H1 (cell line): ENCODE measurements around the gene FSTL4. TPM values are rescaled to one million over a fixed set of nuclear protein-coding genes. Genes with fewer than 3 reads are reported as not detected.

Experiments
- CTCF ChIA-PET: fragments of 300-600 bp; sonication (Branson Sonifier 250); formaldehyde crosslinking; loops from one replicate; lab custom pipeline; 2021; ENCODE audit not compliant: partially characterized antibody; lab: Charles Lee
- POLR2A ChIA-PET: fragments of 300-600 bp; sonication (Branson Sonifier 250); formaldehyde crosslinking; loops from one replicate; lab custom pipeline; 2021; ENCODE audit warnings: inconsistent platforms; ENCODE audit not compliant: partially characterized antibody; lab: Charles Lee
- DNase-seq, 2 experiments: peaks; one replicate each; pipeline versions ENCODE4 v3.0.0 to v3.0.0-alpha.2; 2010 to 2022; ENCODE audit warnings: low spot score in 2 of 2, low read depth in 1 of 2, mixed read lengths in 1 of 2
- FAIRE-seq: peaks from 2 replicates; lab custom pipeline; 2011; peaks lifted over from hg19 to GRCh38; lab: Jason Lieb, UNC
- H2AFZ ChIP-seq: 2 replicates; pipeline ENCODE4 v1.8.1; 2012; ENCODE audit warnings: low read length, inconsistent platforms
- H2AK5ac ChIP-seq: 2 replicates; pipeline ENCODE4 v1.6.1; 2013; ENCODE audit warnings: low read depth, low read length
- H2BK120ac ChIP-seq: replicated peaks from 2 replicates; pipeline ENCODE3; 2013; ENCODE audit warnings: low read depth, low read length, inconsistent platforms
- H2BK12ac ChIP-seq: 2 replicates; pipeline ENCODE4 v1.6.1; 2013; ENCODE audit warnings: low read depth, low read length
- H2BK15ac ChIP-seq: 2 replicates; pipeline ENCODE4 v1.6.1; 2013; ENCODE audit warnings: low read length
- H2BK20ac ChIP-seq: 2 replicates; pipeline ENCODE4 v1.6.1; 2013; ENCODE audit warnings: low read length
- H2BK5ac ChIP-seq: 2 replicates; pipeline ENCODE4 v1.6.1; 2013; ENCODE audit warnings: low read depth, low read length
- H3K14ac ChIP-seq: 2 replicates; pipeline ENCODE4 v1.6.1; 2013; ENCODE audit warnings: inconsistent platforms; ENCODE audit not compliant: insufficient read length
- H3K18ac ChIP-seq: 2 replicates; pipeline ENCODE4 v1.6.1; 2013; ENCODE audit warnings: low read length; ENCODE audit errors: extremely low read depth
- H3K23ac ChIP-seq: 2 replicates; pipeline ENCODE4 v1.6.1; 2013; ENCODE audit warnings: inconsistent platforms; ENCODE audit not compliant: insufficient read length
- H3K23me2 ChIP-seq: 2 replicates; pipeline ENCODE4 v1.6.1; 2013; ENCODE audit warnings: low read depth, low read length
- H3K27ac ChIP-seq: 2 replicates; pipeline ENCODE4 v1.6.1; 2011; ENCODE audit warnings: low read depth, low read length, inconsistent platforms
- H3K27me3 ChIP-seq, 4 experiments: replicated peaks in 1 of 4; 1 replicate in 1 of 4; 2 replicates in 3 of 4; pipeline versions ENCODE4 v1.6.1 to v1.8.1; 2011 to 2013; ENCODE audit warnings: low read length in 3 of 4, mild to moderate bottlenecking in 3 of 4, inconsistent platforms in 2 of 4, mixed read lengths in 2 of 4, moderate library complexity in 1 of 4; ENCODE audit not compliant: control insufficient read depth in 3 of 4, insufficient read depth in 3 of 4; ENCODE audit errors: extremely low read depth in 1 of 4
- H3K36me3 ChIP-seq, 4 experiments: 2 replicates each; pipeline versions ENCODE4 v1.6.1 to v1.8.1; 2011 to 2013; ENCODE audit warnings: mild to moderate bottlenecking in 4 of 4, low read length in 3 of 4, moderate library complexity in 2 of 4, control low read depth in 1 of 4, inconsistent platforms in 1 of 4; ENCODE audit not compliant: insufficient read depth in 4 of 4, control insufficient read depth in 2 of 4
- H3K4ac ChIP-seq: replicated peaks from 2 replicates; pipeline ENCODE3; 2013; ENCODE audit warnings: low read length, low read depth, mixed read lengths, inconsistent platforms; ENCODE audit not compliant: insufficient read length
- H3K4me1 ChIP-seq, 4 experiments: replicated peaks in 1 of 4; 1 replicate in 1 of 4; 2 replicates in 3 of 4; pipeline versions ENCODE4 v1.6.1 to v1.8.1; 2011 to 2013; ENCODE audit warnings: low read length in 3 of 4, inconsistent platforms in 2 of 4, mixed read lengths in 1 of 4; ENCODE audit not compliant: insufficient read depth in 4 of 4, control insufficient read depth in 3 of 4
- H3K4me2 ChIP-seq, 2 experiments: 2 replicates each; pipeline versions ENCODE4 v1.6.1 to v1.8.1; 2011 to 2013; ENCODE audit warnings: low read depth in 2 of 2, low read length in 2 of 2, control low read depth in 1 of 2, inconsistent platforms in 1 of 2, mild to moderate bottlenecking in 1 of 2; ENCODE audit not compliant: insufficient read depth in 1 of 2
- H3K4me3 ChIP-seq, 4 experiments: fragments of 200-600, 300-600 bp in 1 of 4; sonication (generic), shearing (Covaris generic), sonication (Bioruptor Twin) in 1 of 4; 2 replicates each; pipeline versions ENCODE4 v1.5.1 to v1.8.1; 2011 to 2016; ENCODE audit warnings: low read length in 4 of 4, low read depth in 3 of 4, control low read depth in 2 of 4, inconsistent platforms in 2 of 4, mild to moderate bottlenecking in 2 of 4, mixed read lengths in 1 of 4, moderate library complexity in 1 of 4; ENCODE audit not compliant: insufficient read depth in 2 of 4; ENCODE audit errors: extremely low read depth in 1 of 4
- H3K56ac ChIP-seq: replicated peaks from 2 replicates; pipeline ENCODE3; 2013; ENCODE audit warnings: low read depth, mild to moderate bottlenecking, mixed read lengths, low read length, inconsistent platforms; ENCODE audit not compliant: insufficient read length
- H3K79me1 ChIP-seq: 2 replicates; pipeline ENCODE4 v1.6.1; 2013; ENCODE audit warnings: low read depth, low read length, control low read depth
- H3K79me2 ChIP-seq, 2 experiments: 2 replicates each; pipeline versions ENCODE4 v1.6.1 to v1.8.1; 2012 to 2013; ENCODE audit warnings: low read length in 2 of 2, mild to moderate bottlenecking in 2 of 2, inconsistent platforms in 1 of 2; ENCODE audit not compliant: insufficient read depth in 2 of 2, control insufficient read depth in 1 of 2
- H3K9ac ChIP-seq, 4 experiments: replicated peaks in 1 of 4; 1 replicate in 1 of 4; 2 replicates in 3 of 4; pipeline versions ENCODE4 v1.6.1 to v1.8.1; 2011 to 2013; ENCODE audit warnings: low read depth in 3 of 4, low read length in 3 of 4, control low read depth in 2 of 4, mild to moderate bottlenecking in 2 of 4, moderate library complexity in 2 of 4, inconsistent platforms in 1 of 4; ENCODE audit errors: extremely low read depth in 1 of 4
- H3K9me3 ChIP-seq, 2 experiments: 2 replicates each; pipeline versions ENCODE4 v1.6.1 to v1.8.1; 2012 to 2013; ENCODE audit warnings: mild to moderate bottlenecking in 2 of 2, moderate library complexity in 2 of 2, control low read depth in 1 of 2, inconsistent platforms in 1 of 2, low read depth in 1 of 2, low read length in 1 of 2, mixed read lengths in 1 of 2; ENCODE audit not compliant: insufficient read depth in 2 of 2
- H4K20me1 ChIP-seq, 2 experiments: replicated peaks in 1 of 2; 2 replicates each; pipeline versions ENCODE3 to v1.8.1; 2011 to 2013; ENCODE audit warnings: inconsistent platforms in 2 of 2, low read length in 2 of 2, mild to moderate bottlenecking in 1 of 2; ENCODE audit not compliant: insufficient read depth in 2 of 2, control insufficient read depth in 1 of 2
- H4K5ac ChIP-seq: 2 replicates; pipeline ENCODE4 v1.6.1; 2013; ENCODE audit warnings: low read length, low read depth, mixed read lengths, inconsistent platforms; ENCODE audit not compliant: insufficient read length
- H4K8ac ChIP-seq: 2 replicates; pipeline ENCODE4 v1.8.0; 2013; ENCODE audit warnings: mild to moderate bottlenecking, moderate library complexity, low read length, inconsistent platforms; ENCODE audit not compliant: insufficient read depth; ENCODE audit errors: extremely low read depth
- H4K91ac ChIP-seq: replicated peaks from 2 replicates; pipeline ENCODE3; 2013; ENCODE audit warnings: low read length, mixed read lengths, inconsistent platforms; ENCODE audit not compliant: insufficient read length
- GABPA ChIP-seq: IDR thresholded peaks from 2 replicates; pipeline ENCODE4 v1.6.1; 2011; ENCODE audit warnings: mild to moderate bottlenecking, low read length, moderate library complexity, borderline replicate concordance; ENCODE audit not compliant: insufficient read depth
- HDAC2 ChIP-seq, 2 experiments: fragments of 300-600 bp in 1 of 2; sonication (generic) in 1 of 2; IDR thresholded peaks; 2 replicates each; pipeline ENCODE4 v1.6.1; 2011 to 2012; ENCODE audit warnings: low read depth in 2 of 2, low read length in 2 of 2, mild to moderate bottlenecking in 2 of 2, moderate library complexity in 2 of 2, borderline replicate concordance in 1 of 2, inconsistent platforms in 1 of 2
- NANOG ChIP-seq: IDR thresholded peaks from 2 replicates; pipeline ENCODE4 v1.6.1; 2011; ENCODE audit warnings: low read length, low read depth, mild to moderate bottlenecking, inconsistent platforms; ENCODE audit not compliant: insufficient read depth, poor library complexity, severe bottlenecking
- NRF1 ChIP-seq: IDR thresholded peaks from 2 replicates; pipeline ENCODE4 v1.6.1; 2011; ENCODE audit warnings: mild to moderate bottlenecking, low read depth, low read length, improper control_type of control experiment
- POLR2AphosphoS5 ChIP-seq: IDR thresholded peaks from 2 replicates; pipeline ENCODE4 v1.6.1; 2011; ENCODE audit warnings: low read depth, low read length
- RAD21 ChIP-seq, 2 experiments: IDR thresholded peaks in 1 of 2; conservative IDR thresholded peaks in 1 of 2; 2 replicates each; pipeline ENCODE4 v1.6.1; 2011; ENCODE audit warnings: low read depth in 2 of 2, low read length in 2 of 2, improper control_type of control experiment in 1 of 2, inconsistent platforms in 1 of 2, mild to moderate bottlenecking in 1 of 2, moderate library complexity in 1 of 2
- RNF2 ChIP-seq: fragments of 200-900, 300-1000 bp; sonication (generic); IDR thresholded peaks from 2 replicates; pipeline ENCODE4 v1.7.1; 2016; ENCODE audit warnings: borderline replicate concordance, low read depth, mild to moderate bottlenecking, antibody characterized with exemption, low read length; ENCODE audit not compliant: poor library complexity, severe bottlenecking; ENCODE audit errors: missing control alignments
- WGBS, 2 experiments: shearing (Covaris generic) in 1 of 2; methylation state at CpG; one replicate each; pipeline versions ENCODE4 v1.1.6 to v1.1.7; 2013 to 2015; ENCODE audit warnings: low lambda C conversion rate in 2 of 2, mixed read lengths in 2 of 2, inconsistent platforms in 1 of 2, low coverage in 1 of 2, missing lambda C conversion rate in 1 of 2; ENCODE audit not compliant: insufficient replicate concordance in 2 of 2, insufficient coverage in 1 of 2, insufficient read length in 1 of 2; ENCODE audit errors: extremely low coverage in 1 of 2, missing lambda C conversion rate in 1 of 2; 5-methylcytosine and 5-hydroxymethylcytosine counted together
- polyA plus RNA-seq, 7 experiments: library from polyadenylated mRNA; depleted of rRNA in 3 of 7; stranded (reverse) in 5 of 7; unstranded in 2 of 7; fragments of >200 nt in 5 of 7; fragments of 200-250 nt in 2 of 7; gene quantifications; 1 replicate in 5 of 7; 2 replicates in 1 of 7; 4 replicates in 1 of 7; pipeline versions ENCODE4 v1.2.1 to v1.2.3, GENCODE V29; 2011 to 2013; ENCODE audit warnings: missing spikeins in 2 of 7, mixed read lengths in 2 of 7
- total RNA-seq: library from RNA; stranded (reverse); fragmentation: NEBNext Ultra II Directional; extraction: Animal tissue kit (Norgen Biotek cat#: 25700); gene quantifications from 2 replicates; pipeline ENCODE4 v1.2.1, GENCODE V29; 2021
- TF ChIP-seq, protein P1 (sequence below), 3 experiments: IDR thresholded peaks; 1 replicate in 2 of 3; 2 replicates in 1 of 3; pipeline versions ENCODE4 v1.5.1 to v1.6.1; 2011; ENCODE audit warnings: low read length in 3 of 3, mild to moderate bottlenecking in 3 of 3, inconsistent platforms in 2 of 3, low read depth in 1 of 3, moderate library complexity in 1 of 3; ENCODE audit not compliant: insufficient read depth in 1 of 3; ENCODE audit errors: control extremely low read depth in 1 of 3
- TF ChIP-seq, protein P2 (sequence below): IDR thresholded peaks from 2 replicates; pipeline ENCODE4 v1.6.1; 2011; ENCODE audit warnings: low read depth, mild to moderate bottlenecking, low read length; ENCODE audit not compliant: insufficient read depth

Gene FSTL4
- total and polyA plus RNA-seq, 2 of the 8 experiments (the other 6 are each of a cell fraction or from before 2014, with no cell fraction given): 3.1 to 4.1 TPM

DNA sequence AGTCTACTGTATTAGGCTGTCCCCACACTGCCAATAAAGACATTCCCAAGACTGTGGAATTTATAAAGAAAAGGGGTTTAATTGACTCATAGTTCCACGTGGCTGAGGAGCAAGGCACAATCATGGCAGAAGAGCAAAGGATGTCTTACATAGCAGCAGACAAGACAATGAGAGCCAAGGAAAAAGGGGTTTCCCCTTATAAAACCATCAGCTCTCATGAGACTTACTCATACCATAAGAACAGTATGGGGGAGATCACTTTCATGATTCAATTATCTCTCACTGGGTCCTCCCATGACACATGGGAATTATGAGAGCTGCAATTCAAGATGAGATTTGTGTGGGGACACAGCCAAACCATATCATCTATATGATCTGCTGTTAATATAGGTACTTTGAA lies 14.8 kb upstream of the FSTL4 start:
- H3K4me2 ChIP-seq: no peak overlapping the region
- no peak overlapping the region for H2BK5ac ChIP-seq
- ChIA-PET CTCF (interaction anchor here (0.6 kb wide), 2 partner anchors 229 to 283 kb away, joined by 3 read pairs; no protein-coding TSS in a partner anchor), POLR2A (no interaction called here)
- H3K27me3 ChIP-seq: no peaks in the 10 kb centered on the region
- H3K14ac ChIP-seq: no peak overlapping the region
- no peak overlapping the region for H3K18ac ChIP-seq
- no peaks in the 10 kb centered on the region for H3K36me3 ChIP-seq
- no peak overlapping the region for H4K8ac ChIP-seq
- H3K9me3 ChIP-seq: no peaks in the 10 kb centered on the region
- no peak for FAIRE-seq
- no peak overlapping the region for H2BK20ac ChIP-seq
- WGBS, 2 experiments: 73% methylated on average over 1 of the region's 1 CpG; no CpG with 5 or more reads in 1 of the 2 experiments
- no peaks in the 10 kb centered on the region for H4K20me1 ChIP-seq
- H3K4ac ChIP-seq: no peak overlapping the region
- no peak for DNase-seq
- no peak overlapping the region for H3K4me3 ChIP-seq
- H3K79me2 ChIP-seq: no peaks in the 10 kb centered on the region
- TF ChIP-seq, protein P1, sequence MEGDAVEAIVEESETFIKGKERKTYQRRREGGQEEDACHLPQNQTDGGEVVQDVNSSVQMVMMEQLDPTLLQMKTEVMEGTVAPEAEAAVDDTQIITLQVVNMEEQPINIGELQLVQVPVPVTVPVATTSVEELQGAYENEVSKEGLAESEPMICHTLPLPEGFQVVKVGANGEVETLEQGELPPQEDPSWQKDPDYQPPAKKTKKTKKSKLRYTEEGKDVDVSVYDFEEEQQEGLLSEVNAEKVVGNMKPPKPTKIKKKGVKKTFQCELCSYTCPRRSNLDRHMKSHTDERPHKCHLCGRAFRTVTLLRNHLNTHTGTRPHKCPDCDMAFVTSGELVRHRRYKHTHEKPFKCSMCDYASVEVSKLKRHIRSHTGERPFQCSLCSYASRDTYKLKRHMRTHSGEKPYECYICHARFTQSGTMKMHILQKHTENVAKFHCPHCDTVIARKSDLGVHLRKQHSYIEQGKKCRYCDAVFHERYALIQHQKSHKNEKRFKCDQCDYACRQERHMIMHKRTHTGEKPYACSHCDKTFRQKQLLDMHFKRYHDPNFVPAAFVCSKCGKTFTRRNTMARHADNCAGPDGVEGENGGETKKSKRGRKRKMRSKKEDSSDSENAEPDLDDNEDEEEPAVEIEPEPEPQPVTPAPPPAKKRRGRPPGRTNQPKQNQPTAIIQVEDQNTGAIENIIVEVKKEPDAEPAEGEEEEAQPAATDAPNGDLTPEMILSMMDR (IDR thresholded peaks at IDR 0.05; ENCODE audit: control extremely low read depth in 1 of 3, insufficient read depth in 1 of 3, low read depth in 1 of 3, low read length in 3 of 3): no peak
- TF ChIP-seq NANOG (no peak), HDAC2 (IDR thresholded peaks at IDR 0.05; ENCODE audit: borderline replicate concordance in 1 of 2, low read depth in 2 of 2, low read length in 2 of 2) (no peak), POLR2AphosphoS5 (no peak), GABPA (no peak), RNF2 (no peak), RAD21 (IDR thresholded peaks at IDR 0.05 in 1 of 2, conservative IDR thresholded peaks at IDR 0.05 in 1 of 2; ENCODE audit: low read depth in 2 of 2, low read length in 2 of 2) (no peak), NRF1 (no peak)
- TF ChIP-seq, protein P2, sequence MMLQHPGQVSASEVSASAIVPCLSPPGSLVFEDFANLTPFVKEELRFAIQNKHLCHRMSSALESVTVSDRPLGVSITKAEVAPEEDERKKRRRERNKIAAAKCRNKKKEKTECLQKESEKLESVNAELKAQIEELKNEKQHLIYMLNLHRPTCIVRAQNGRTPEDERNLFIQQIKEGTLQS: no peak
- TF ChIP-seq, all 59 proteins: peak for 0
- Histone ChIP-seq H3K23ac (no peak overlapping the region), H3K56ac (no peak overlapping the region), H3K4me1 (no peaks in the 10 kb centered on the region), H4K5ac (no peak overlapping the region), H3K79me1 (no peaks in the 10 kb centered on the region), H3K27ac (no peak overlapping the region), H2BK120ac (no peak overlapping the region), H3K9ac (no peak overlapping the region), H2BK12ac (no peak overlapping the region), H4K91ac (no peak overlapping the region), H2AK5ac (no peak overlapping the region), H2AFZ (no peak overlapping the region), H2BK15ac (no peak overlapping the region), H3K23me2 (no peaks in the 10 kb centered on the region)
